SKM-1 treated with dmso at 0.1 percent for 144 hours (cell line): ENCODE data around the gene BCL10.

ENCODE experiments used
- DNase-seq: peaks from one replicate; lab custom pipeline; 2025; ENCODE audit not compliant: unreplicated experiment; lab: John Stamatoyannopoulos, UW

Gene BCL10

GRCh38 chr1:85300140-85300539 lies 23.7 kb upstream of the BCL10 start:
- no peak for DNase-seq

GRCh38 chr1:85297855-85298629 lies 21.6 kb upstream of the BCL10 start:
- no peak for DNase-seq

DNA sequence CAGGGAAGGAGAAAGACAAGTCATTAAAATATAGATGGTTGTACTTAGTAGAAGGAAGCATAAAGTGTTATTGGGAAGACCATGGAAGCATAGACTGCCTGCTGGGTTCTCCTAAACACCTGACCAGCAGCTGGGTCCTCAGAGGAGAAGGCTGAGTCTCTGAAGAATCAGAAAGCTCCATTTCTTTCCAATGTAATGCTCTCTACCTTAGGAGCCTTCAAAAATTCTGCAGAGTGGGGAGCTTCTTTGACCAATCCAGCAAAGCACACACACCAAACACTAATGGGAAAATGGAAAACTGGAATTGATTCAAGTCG lies 21.1 kb upstream of the BCL10 start:
- DNase-seq = no peak

DNA sequence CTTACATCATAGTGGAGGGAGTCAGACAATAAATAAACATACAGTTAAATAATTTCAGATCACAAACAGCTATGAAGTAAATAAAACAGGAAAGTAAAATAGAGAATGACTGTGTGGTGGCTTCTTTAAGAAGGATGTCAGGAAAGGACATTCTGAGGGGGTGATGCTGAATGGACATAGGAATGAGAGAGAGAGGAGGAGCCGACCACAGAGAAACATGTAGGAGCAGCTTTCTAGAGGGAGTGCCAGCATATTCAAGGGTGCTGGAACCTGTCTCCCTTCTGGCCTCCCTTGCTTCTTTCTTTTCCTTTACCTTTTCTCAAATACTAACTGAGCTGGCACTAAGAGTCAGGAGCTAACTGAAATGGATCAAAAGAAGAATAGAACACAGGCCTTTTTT lies 20.5 kb upstream of the BCL10 start:
- DNase-seq = no peak

- DNase-seq = no peak
Measured at GRCh38 chr1:85295654-85296053, 19.2 kb upstream of the BCL10 start.

DNA sequence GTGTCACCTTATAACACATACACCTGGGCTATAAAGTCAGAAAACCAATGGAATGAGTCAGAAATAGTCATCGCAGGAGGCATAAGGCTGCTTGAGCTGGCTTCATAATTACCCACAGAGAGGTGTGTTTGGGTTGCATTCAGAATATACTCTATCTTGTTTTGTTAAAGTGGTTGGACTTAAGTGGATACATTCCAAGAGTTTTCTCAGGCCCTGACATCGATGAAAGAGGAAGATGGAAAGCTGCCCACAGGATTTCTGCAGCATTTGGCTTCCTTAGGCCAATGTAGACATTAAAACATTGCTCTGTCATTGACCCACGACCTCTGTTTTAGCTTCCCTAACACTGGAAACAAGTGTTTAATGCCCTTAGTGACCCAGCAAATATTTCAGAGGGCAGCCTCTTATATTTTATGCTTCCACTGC lies 18.6 kb upstream of the BCL10 start:
- DNase-seq = no peak

DNA sequence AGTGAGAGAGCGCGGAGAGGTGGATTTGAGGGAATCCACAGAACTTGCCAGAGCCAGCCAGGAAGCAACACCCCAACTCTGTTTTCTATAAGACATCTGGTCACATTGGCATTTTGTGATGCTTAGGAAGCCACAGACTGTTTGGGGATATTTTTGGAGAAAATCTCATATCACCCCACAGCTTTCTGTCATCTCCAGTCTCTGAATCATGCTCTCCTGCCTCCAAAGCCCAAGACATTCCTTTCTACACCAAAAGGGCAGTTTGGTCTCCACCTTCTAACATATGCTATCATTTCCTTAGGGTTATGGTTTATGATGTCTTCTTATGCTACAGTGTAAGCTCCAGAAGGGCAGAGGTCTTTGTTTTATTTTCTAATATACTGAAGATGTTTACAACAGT lies 14.4 kb upstream of the BCL10 start:
- DNase-seq = no peak

DNA sequence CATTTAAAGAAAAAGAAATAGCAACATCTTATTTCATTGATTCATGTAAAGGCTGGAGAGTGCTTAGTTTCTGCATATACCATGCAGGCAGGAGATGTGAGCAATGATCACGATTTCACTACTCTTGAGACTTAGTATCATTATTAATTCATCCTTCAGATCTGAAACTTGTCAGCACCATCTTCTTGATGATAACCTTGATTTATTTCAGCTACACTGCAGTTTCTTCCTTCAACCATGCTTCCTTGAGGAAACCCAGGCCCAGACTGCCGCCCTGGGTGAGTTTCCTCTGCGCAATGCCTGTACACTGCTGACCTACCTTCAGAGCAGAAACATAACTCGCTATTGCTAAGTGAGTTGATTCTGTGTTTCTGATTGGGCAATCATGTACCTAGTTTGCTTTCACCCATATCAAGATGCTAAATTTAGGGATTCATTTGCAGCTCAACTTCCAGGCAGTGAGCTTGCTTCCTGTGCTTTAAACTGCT lies 13.5 kb upstream of the BCL10 start:
- no peak for DNase-seq

GRCh38 chr1:85289207-85289847 lies 12.9 kb upstream of the BCL10 start:
- peak; percentile 36 for DNase-seq

GRCh38 chr1:85284202-85284601 lies 7.8 kb upstream of the BCL10 start:
- DNase-seq = no peak

- no peak for DNase-seq
Measured at GRCh38 chr1:85283475-85284199, 7.2 kb upstream of the BCL10 start.

- DNase-seq = no peak
Measured at GRCh38 chr1:85282424-85282823, 6.0 kb upstream of the BCL10 start.

DNA sequence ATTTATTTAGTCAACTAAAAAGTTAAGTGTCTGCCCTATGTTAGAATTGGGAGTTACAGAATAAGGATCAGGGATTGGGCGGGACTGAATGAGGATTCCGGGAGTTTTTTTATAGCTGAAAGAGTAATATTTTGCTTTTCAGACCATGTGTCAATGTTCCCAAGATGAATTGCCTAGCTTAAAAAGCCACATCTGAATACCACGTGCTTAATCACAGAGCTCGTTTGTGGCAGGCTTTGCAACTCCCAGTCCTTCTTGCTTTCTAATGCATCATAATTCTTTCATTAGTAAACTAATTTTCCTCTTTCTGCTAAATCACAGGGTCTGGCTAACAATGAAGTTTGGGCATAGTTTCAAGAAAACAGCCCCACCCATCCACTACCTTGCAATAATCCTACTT lies 4.2 kb upstream of the BCL10 start:
- no peak for DNase-seq

DNA sequence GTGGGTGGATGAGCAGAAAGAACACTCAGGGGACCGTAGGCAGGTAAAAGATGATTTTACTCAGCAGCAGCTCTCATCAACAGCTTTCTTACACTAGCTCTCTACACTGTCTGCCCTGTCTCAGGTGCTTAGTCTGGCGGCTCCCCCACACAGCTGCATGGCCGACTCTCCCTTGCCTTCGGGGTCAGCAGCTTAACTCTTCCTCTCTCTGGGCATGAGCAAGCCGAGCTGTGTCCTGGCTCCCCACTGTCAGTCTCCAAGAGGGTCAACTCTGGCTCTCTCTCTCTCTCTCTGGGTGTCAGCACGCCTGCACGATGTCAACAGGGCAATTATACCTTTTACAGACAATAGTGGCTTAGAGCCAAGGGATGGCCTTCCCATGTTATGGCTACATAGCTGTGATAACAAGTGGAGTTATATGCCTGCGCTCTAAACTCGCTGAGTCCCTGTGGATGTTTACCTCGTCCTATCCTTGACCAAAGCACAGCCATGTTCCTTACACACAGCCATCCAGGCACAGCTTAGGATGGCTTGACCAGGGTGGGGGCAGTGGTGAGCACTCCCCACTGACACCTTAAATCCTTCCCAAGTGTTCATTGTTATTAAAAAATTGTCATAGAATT lies 3.1 kb upstream of the BCL10 start:
- no peak for DNase-seq

DNA sequence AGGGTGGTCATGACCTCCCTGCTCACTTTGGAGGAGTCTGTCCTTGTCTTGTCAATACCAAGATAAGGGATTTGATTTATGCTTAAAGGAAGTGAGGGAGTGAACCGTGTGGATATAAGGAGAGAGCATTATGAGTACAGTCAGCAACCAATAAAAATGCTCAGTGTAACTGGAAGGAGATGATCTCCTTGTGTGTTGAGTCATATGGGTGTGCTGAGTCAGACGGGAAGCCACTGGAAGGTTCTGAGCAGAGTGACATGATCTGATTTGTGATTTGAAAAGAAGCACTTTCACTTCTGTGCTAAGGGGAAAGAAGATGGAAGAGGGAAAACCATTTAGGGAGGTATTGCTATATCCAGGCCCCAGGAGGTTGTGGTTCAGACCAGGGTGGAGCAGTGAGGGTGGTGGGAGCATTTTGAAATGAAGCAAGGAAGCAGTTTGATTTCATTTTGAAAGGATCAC lies 2.5 kb upstream of the BCL10 start:
- no peak for DNase-seq

GRCh38 chr1:85277802-85278201 lies 1.4 kb upstream of the BCL10 start:
- no peak for DNase-seq

DNA sequence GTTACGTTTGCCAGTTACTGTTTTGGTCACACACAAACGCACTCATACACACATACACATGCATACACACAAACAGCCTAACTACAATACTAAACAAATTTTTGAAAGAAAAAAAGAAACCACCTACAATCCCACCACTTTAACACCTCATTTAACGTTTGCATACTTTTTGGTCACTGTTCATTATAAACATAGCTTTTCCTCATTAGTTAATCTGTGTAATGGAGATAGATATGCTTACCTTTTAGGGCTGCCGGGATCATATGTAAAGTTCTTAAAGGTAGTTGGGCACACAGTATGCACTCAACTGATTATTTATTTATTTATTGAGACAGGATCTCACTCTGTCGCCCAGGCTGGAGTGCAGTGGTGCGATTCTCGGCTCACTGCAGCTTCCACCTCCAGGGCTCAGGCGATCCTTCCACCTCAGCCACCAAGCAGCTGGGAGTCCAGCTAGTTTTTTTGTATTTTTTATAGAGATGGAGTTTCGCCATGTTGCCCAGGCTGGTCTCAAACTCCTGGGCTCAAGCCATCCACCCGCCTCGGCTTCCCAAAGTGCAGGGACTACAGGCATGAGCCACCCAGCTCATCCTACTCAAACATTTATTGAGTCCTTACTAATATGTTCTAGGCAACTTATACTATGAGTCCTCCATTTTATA lies 677 bp upstream of the BCL10 start:
- no peak for DNase-seq

- no peak for DNase-seq
Measured at GRCh38 chr1:85275701-85276214, 674 bp downstream of the BCL10 start.

GRCh38 chr1:85274969-85275453 lies 1.4 kb downstream of the BCL10 start:
- no peak for DNase-seq

GRCh38 chr1:85273397-85273796 lies 3.0 kb downstream of the BCL10 start:
- no peak for DNase-seq
